OCI-LY3 (cell line): ENCODE results near the gene ST8SIA5.
A peak's percentile ranks its signal among the peaks of the same experiment; 100 is the strongest.

Experiments
- H2AFZ ChIP-seq: fragments of 200-600, 300-600 bp; shearing (Covaris generic); 2 replicates; pipeline ENCODE4 v1.6.0; 2014; ENCODE audit warnings: antibody characterized with exemption, low read depth, low read length
- H3K27ac ChIP-seq: fragments of 200-600, 300-600 bp; sonication (generic); 2 replicates; pipeline ENCODE4 v1.5.1; 2014; ENCODE audit warnings: mild to moderate bottlenecking, low read length, moderate library complexity, mixed read lengths
- H3K27me3 ChIP-seq: fragments of 200-600, 300-600 bp; sonication (generic); 2 replicates; pipeline ENCODE4 v1.6.1; 2014; ENCODE audit warnings: low read depth, low read length, mixed read lengths
- H3K36me3 ChIP-seq: fragments of 200-600, 300-600 bp; sonication (generic); replicated peaks from 2 replicates; pipeline ENCODE3; 2014; ENCODE audit warnings: low read depth, low read length, mixed read lengths
- H3K4me1 ChIP-seq: fragments of 300-600, 200-600 bp; sonication (generic); 2 replicates; pipeline ENCODE4 v1.6.1; 2014; ENCODE audit warnings: low read length, mixed read lengths
- H3K4me2 ChIP-seq: fragments of 200-600, 300-600 bp; sonication (generic); 2 replicates; pipeline ENCODE4 v1.6.1; 2014; ENCODE audit warnings: low read length, mixed read lengths
- H3K4me3 ChIP-seq: fragments of 300-600, 200-600 bp; sonication (generic); 2 replicates; pipeline ENCODE4 v1.5.1; 2014; ENCODE audit warnings: antibody characterized with exemption, mild to moderate bottlenecking, low read length, moderate library complexity
- H3K79me2 ChIP-seq: fragments of 300-600, 200-600 bp; shearing (Covaris generic); 2 replicates; pipeline ENCODE4 v1.6.1; 2014; ENCODE audit warnings: mild to moderate bottlenecking, low read length, mixed read lengths
- H3K9ac ChIP-seq: fragments of 300-600, 200-600 bp; shearing (Covaris generic); 2 replicates; pipeline ENCODE4 v1.6.0; 2014; ENCODE audit warnings: mild to moderate bottlenecking, low read length, moderate library complexity
- H3K9me3 ChIP-seq: fragments of 200-600, 300-600 bp; shearing (Covaris generic); 2 replicates; pipeline ENCODE4 v1.6.1; 2014; ENCODE audit warnings: low read length, mixed read lengths; ENCODE audit not compliant: insufficient read depth
- H4K20me1 ChIP-seq: fragments of 200-600, 300-600 bp; sonication (generic); 2 replicates; pipeline ENCODE4 v1.6.1; 2016; ENCODE audit warnings: low read length, mixed read lengths; ENCODE audit not compliant: insufficient read depth
- EZH2phosphoT487 ChIP-seq: fragments of 200-600 bp; shearing (Covaris generic); IDR thresholded peaks from 2 replicates; pipeline ENCODE4 v1.6.1; 2018; ENCODE audit warnings: antibody characterized with exemption, mixed run types, low read depth
- TF ChIP-seq, protein P1 (sequence below): fragments of 200-600, 300-600 bp; sonication (generic); IDR thresholded peaks from 2 replicates; pipeline ENCODE4 v1.5.1; 2014; ENCODE audit warnings: antibody characterized with exemption, low read length, low read depth

The ST8SIA5 gene

GRCh38 chr18:46716336-46716735 is 40.5 kb downstream of the ST8SIA5 start:
- Histone ChIP-seq H3K36me3 (no peaks in the 10 kb centered on the region), H4K20me1 (no peaks in the 10 kb centered on the region), H3K9ac (no peak overlapping the region), H3K4me2 (no peak overlapping the region), H3K4me3 (no peak overlapping the region), H3K27ac (no peak overlapping the region), H3K4me1 (peaks cover 5% of the 10 kb centered on the region), H2AFZ (no peak overlapping the region), H3K27me3 (peaks cover 58% of the 10 kb centered on the region), H3K79me2 (no peaks in the 10 kb centered on the region), H3K9me3 (no peaks in the 10 kb centered on the region)
- no peak for TF ChIP-seq EZH2phosphoT487
- TF ChIP-seq, protein P1, sequence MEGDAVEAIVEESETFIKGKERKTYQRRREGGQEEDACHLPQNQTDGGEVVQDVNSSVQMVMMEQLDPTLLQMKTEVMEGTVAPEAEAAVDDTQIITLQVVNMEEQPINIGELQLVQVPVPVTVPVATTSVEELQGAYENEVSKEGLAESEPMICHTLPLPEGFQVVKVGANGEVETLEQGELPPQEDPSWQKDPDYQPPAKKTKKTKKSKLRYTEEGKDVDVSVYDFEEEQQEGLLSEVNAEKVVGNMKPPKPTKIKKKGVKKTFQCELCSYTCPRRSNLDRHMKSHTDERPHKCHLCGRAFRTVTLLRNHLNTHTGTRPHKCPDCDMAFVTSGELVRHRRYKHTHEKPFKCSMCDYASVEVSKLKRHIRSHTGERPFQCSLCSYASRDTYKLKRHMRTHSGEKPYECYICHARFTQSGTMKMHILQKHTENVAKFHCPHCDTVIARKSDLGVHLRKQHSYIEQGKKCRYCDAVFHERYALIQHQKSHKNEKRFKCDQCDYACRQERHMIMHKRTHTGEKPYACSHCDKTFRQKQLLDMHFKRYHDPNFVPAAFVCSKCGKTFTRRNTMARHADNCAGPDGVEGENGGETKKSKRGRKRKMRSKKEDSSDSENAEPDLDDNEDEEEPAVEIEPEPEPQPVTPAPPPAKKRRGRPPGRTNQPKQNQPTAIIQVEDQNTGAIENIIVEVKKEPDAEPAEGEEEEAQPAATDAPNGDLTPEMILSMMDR: no peak

- Histone ChIP-seq H2AFZ (no peak overlapping the region), H3K36me3 (no peaks in the 10 kb centered on the region), H3K9me3 (no peaks in the 10 kb centered on the region), H3K4me3 (no peak overlapping the region), H3K79me2 (no peaks in the 10 kb centered on the region), H3K27ac (no peak overlapping the region), H3K27me3 (peaks cover 46% of the 10 kb centered on the region), H3K4me1 (peaks cover 11% of the 10 kb centered on the region), H3K9ac (no peak overlapping the region), H4K20me1 (no peaks in the 10 kb centered on the region), H3K4me2 (no peak overlapping the region)
- TF ChIP-seq EZH2phosphoT487: no peak
- TF ChIP-seq, protein P1: peak; percentile 32
Measured at GRCh38 chr18:46715062-46715461, 41.8 kb downstream of the ST8SIA5 start.

DNA sequence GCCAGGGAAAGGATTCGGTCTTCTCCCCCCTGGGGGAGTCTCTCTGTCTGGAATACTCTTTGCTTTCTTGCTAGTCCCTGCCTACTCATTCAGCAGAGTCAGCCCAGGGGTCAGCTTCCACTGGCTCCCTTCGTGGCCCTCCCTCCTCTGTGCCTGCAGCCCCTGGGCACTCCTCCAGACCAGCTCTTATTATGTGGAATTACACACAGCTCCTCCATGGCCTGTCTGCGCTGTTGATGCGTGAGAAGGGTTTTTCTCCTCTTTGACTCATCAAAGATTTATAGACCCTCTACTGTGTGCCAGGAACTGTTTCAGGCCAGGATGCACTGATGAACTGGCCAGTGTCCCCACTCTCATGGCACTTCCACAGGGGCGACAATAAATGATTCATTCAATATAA is 44.4 kb downstream of the ST8SIA5 start:
- Histone ChIP-seq H3K27me3 (peaks cover 33% of the 10 kb centered on the region), H3K4me1 (peaks cover 11% of the 10 kb centered on the region), H3K79me2 (no peaks in the 10 kb centered on the region), H3K36me3 (no peaks in the 10 kb centered on the region), H4K20me1 (no peaks in the 10 kb centered on the region), H2AFZ (no peak overlapping the region), H3K4me2 (no peak overlapping the region), H3K4me3 (no peak overlapping the region), H3K9ac (no peak overlapping the region), H3K9me3 (no peaks in the 10 kb centered on the region), H3K27ac (no peak overlapping the region)
- no peak for TF ChIP-seq EZH2phosphoT487
- TF ChIP-seq, protein P1: no peak

DNA sequence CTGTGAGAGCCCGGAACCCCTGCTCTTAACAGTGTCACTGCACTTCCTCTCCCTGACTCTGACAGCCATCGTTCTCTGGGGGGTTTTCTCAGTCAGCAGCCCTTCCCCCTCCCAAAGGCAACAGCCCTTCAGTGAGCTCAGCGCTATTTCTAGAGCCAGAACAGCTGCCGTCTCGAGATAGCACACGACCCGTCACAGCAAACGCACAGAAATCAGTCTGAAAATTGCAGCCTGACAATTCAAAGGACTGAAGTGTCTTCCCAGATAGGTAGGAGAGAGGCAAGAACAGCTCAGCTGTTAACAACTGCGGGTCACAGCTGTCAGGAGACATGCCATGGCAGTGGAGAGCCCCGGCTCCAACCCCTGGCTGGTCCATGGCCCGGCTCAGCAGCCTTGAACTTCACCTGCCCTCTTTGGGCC is 45.4 kb downstream of the ST8SIA5 start:
- Histone ChIP-seq H3K27ac (no peak overlapping the region), H3K79me2 (no peaks in the 10 kb centered on the region), H3K4me2 (peak overlapping the region; percentile 59), H4K20me1 (no peaks in the 10 kb centered on the region), H3K4me3 (peak overlapping the region; percentile 51), H3K36me3 (no peaks in the 10 kb centered on the region), H3K9me3 (no peaks in the 10 kb centered on the region), H3K4me1 (peaks cover 11% of the 10 kb centered on the region), H3K9ac (no peak overlapping the region; the same call in 1 of the 2 replicates), H2AFZ (peak overlapping the region; percentile 75), H3K27me3 (peaks cover 30% of the 10 kb centered on the region)
- TF ChIP-seq EZH2phosphoT487: no peak
- TF ChIP-seq, protein P1: no peak
